SU-DHL-6 (cell line): ENCODE measurements around the gene SF1.

ENCODE experiments used
- CTCF ChIP-seq: fragments of 200-600 bp; sonication (generic); IDR thresholded peaks from one replicate; pipeline ENCODE4 v1.5.1; 2017; ENCODE audit warnings: antibody characterized with exemption, mild to moderate bottlenecking, low read length, moderate library complexity; ENCODE audit not compliant: insufficient read depth, poor library complexity, severe bottlenecking
- EZH2phosphoT487 ChIP-seq: fragments of 200-600 bp; sonication (generic), shearing (Covaris generic); conservative IDR thresholded peaks from 2 replicates; pipeline ENCODE4 v1.6.1; 2018; ENCODE audit warnings: mild to moderate bottlenecking, antibody characterized with exemption, low read length, moderate library complexity, mixed read lengths

GRCh38 chr11:64764040-64764611 is 14.2 kb downstream of the SF1 start:
- TF ChIP-seq CTCF (no peak), EZH2phosphoT487 (no peak)
